Naive thymus-derived CD4-positive, alpha-beta T cell (primary cell): ENCODE results near the gene ROS1. TPM values are rescaled to one million over a fixed set of nuclear protein-coding genes. Genes with fewer than 3 reads are reported as not detected.
A peak's percentile ranks its signal among the peaks of the same experiment; 100 is the strongest.

ENCODE experiments used
- ATAC-seq: fragments of 150-1000 bp; cut with Tn5 transposase; 2 replicates; pipeline ENCODE4 v1.10.0; 2021; ENCODE audit warnings: mild to moderate bottlenecking, moderate library complexity
- CTCF ChIA-PET: fragments of 350-600 bp; sonication (Branson Sonifier 250); formaldehyde crosslinking; loops from one replicate; lab custom pipeline; 2021; ENCODE audit warnings: antibody characterized with exemption; lab: Charles Lee
- POLR2A ChIA-PET: fragments of 350-600 bp; sonication (Branson Sonifier 250); formaldehyde crosslinking; loops from one replicate; lab custom pipeline; 2021; ENCODE audit warnings: antibody characterized with exemption, inconsistent platforms; lab: Charles Lee
- DNase-seq, 9 donors: peaks; one replicate each; pipeline versions ENCODE4 v3.0.0 to v3.0.0-alpha.2; 2020 to 2022; ENCODE audit warnings: mixed read lengths in 1 of 9
- H3K27ac ChIP-seq: one replicate; pipeline ENCODE4 v1.7.0; 2013; ENCODE audit warnings: mild to moderate bottlenecking, low read depth, low read length, moderate library complexity
- H3K27me3 ChIP-seq, 2 donors: one replicate each; pipeline ENCODE4 v1.7.0; 2013; ENCODE audit warnings: low read length in 2 of 2, mild to moderate bottlenecking in 2 of 2, moderate library complexity in 2 of 2; ENCODE audit not compliant: control insufficient read depth in 2 of 2, insufficient read depth in 2 of 2
- H3K36me3 ChIP-seq, 3 experiments: 1 replicate in 2 of 3; 2 replicates in 1 of 3; pipeline ENCODE4 v1.7.0; 2013; ENCODE audit warnings: low read length in 3 of 3, mild to moderate bottlenecking in 3 of 3, moderate library complexity in 1 of 3; ENCODE audit not compliant: insufficient read depth in 3 of 3, control insufficient read depth in 2 of 3
- H3K4me1 ChIP-seq, 2 donors: one replicate each; pipeline ENCODE4 v1.7.0; 2013; ENCODE audit warnings: low read length in 2 of 2, mild to moderate bottlenecking in 2 of 2, moderate library complexity in 1 of 2; ENCODE audit not compliant: control insufficient read depth in 2 of 2, insufficient read depth in 2 of 2
- H3K4me3 ChIP-seq: 2 replicates; pipeline ENCODE4 v1.7.0; 2013; ENCODE audit warnings: mild to moderate bottlenecking, low read length
- H3K9me3 ChIP-seq, 3 experiments: 1 replicate in 2 of 3; 2 replicates in 1 of 3; pipeline ENCODE4 v1.7.0; 2013; ENCODE audit warnings: low read length in 3 of 3; ENCODE audit not compliant: control insufficient read depth in 2 of 3
- H3K27ac Mint-ChIP-seq, 9 donors: one replicate each; pipeline ENCODE4 v1.8.0; 2020 to 2022; ENCODE audit warnings: mixed read lengths in 9 of 9, mild to moderate bottlenecking in 8 of 9, moderate library complexity in 5 of 9, inconsistent platforms in 2 of 9
- H3K27me3 Mint-ChIP-seq, 5 donors: one replicate each; pipeline ENCODE4 v1.8.0; 2021 to 2022; ENCODE audit warnings: mixed read lengths in 5 of 5, mild to moderate bottlenecking in 1 of 5
- H3K36me3 Mint-ChIP-seq, 5 donors: one replicate each; pipeline ENCODE4 v1.8.0; 2020 to 2022; ENCODE audit warnings: mixed read lengths in 5 of 5, mild to moderate bottlenecking in 3 of 5, inconsistent platforms in 1 of 5
- H3K4me1 Mint-ChIP-seq, 7 donors: one replicate each; pipeline ENCODE4 v1.8.0; 2020 to 2022; ENCODE audit warnings: mixed read lengths in 7 of 7, mild to moderate bottlenecking in 3 of 7, inconsistent platforms in 1 of 7
- H3K4me3 Mint-ChIP-seq, 10 donors: one replicate each; pipeline ENCODE4 v1.8.0; 2020 to 2022; ENCODE audit warnings: mild to moderate bottlenecking in 10 of 10, mixed read lengths in 10 of 10, moderate library complexity in 6 of 10, inconsistent platforms in 2 of 10
- H3K9me3 Mint-ChIP-seq, 11 donors: one replicate each; pipeline ENCODE4 v1.8.0; 2020 to 2022; ENCODE audit warnings: mixed read lengths in 11 of 11, mild to moderate bottlenecking in 4 of 11, inconsistent platforms in 1 of 11, moderate library complexity in 1 of 11
- intact Hi-C, 2 donors: fragments of 100-400 bp; cut with micrococcal nuclease; formaldehyde crosslinking; loops; one replicate each; pipeline ENCODE4 v1.15.1; 2023
- polyA plus RNA-seq, 2 donors: library from polyadenylated mRNA; unstranded; fragments of 300-500 nt; fragmentation: Illumina TruSeq; gene quantifications; one replicate each; pipeline ENCODE4 v1.2.3, GENCODE V29; 2021
- total RNA-seq, 6 experiments: library from RNA in 5 of 6; stranded (reverse) in 5 of 6; gene quantifications; 1 replicate in 5 of 6; 2 replicates in 1 of 6; pipeline ENCODE4 v1.2.3 and lab custom pipeline; 2021 to 2026

ROS1 gene
- total and polyA plus RNA-seq, 7 experiments from 2014 or later: not detected

GRCh38 chr6:117451671-117452070, 25.9 kb upstream of the ROS1 start:
- Histone ChIP-seq H3K4me3 (no peak overlapping the region), H3K27ac (no peak overlapping the region), H3K9me3 (no peaks in the 10 kb centered on the region), H3K36me3 (no peaks in the 10 kb centered on the region), H3K27me3 (no peaks in the 10 kb centered on the region), H3K4me1 (no peaks in the 10 kb centered on the region)
- H3K4me1 Mint-ChIP-seq: peaks cover 0 to 5% (median 0%) of the 10 kb centered on the region in 7 donors
- POLR2A ChIA-PET: interaction anchor here (0.6 to 0.7 kb wide), 2 partner anchors 29 to 107 kb away, joined by 3 read pairs; no protein-coding TSS in a partner anchor
- H3K36me3 Mint-ChIP-seq: no peaks in the 10 kb centered on the region
- DNase-seq (no peak), ATAC-seq (no peak)
- CTCF ChIA-PET: interaction anchor here (0.6 to 1.5 kb wide), 5 partner anchors 14 to 1114 kb away, joined by 4 to 7 read pairs (median 4); no protein-coding TSS in a partner anchor
- peaks cover 10 to 67% (median 26%) of the 10 kb centered on the region in 5 donors for H3K27me3 Mint-ChIP-seq
- no peak overlapping the region for H3K27ac Mint-ChIP-seq
- no peak overlapping the region for H3K4me3 Mint-ChIP-seq
- intact Hi-C loops: loop anchor here in 1 of 2 donors (5.0 kb wide), 1 partner anchor 226 kb away; the partner anchor contains the start of gene NUS1
- H3K9me3 Mint-ChIP-seq: no peaks in the 10 kb centered on the region

- no peaks in the 10 kb centered on the region for H3K36me3 Mint-ChIP-seq
- intact Hi-C loops: loop anchor here (1.0 to 5.0 kb wide), 7 partner anchors 32 to 1102 kb away; partner anchors contain the start of gene NUS1 (in 1 of the 2)
- CTCF ChIA-PET: interaction anchor here (0.7 to 5.7 kb wide), 16 partner anchors 8 to 1661 kb away, joined by 3 to 63 read pairs (median 4); partner anchors contain the start of gene GOPC
- Histone ChIP-seq H3K36me3 (no peaks in the 10 kb centered on the region), H3K27me3 (peaks cover 0 to 3% of the 10 kb centered on the region in 2 donors), H3K27ac (no peak overlapping the region), H3K9me3 (no peaks in the 10 kb centered on the region), H3K4me3 (no peak overlapping the region), H3K4me1 (no peaks in the 10 kb centered on the region)
- H3K4me1 Mint-ChIP-seq: peaks cover 0 to 5% (median 0%) of the 10 kb centered on the region in 7 donors
- H3K27ac Mint-ChIP-seq: no peak overlapping the region
- peak; percentile 72 for ATAC-seq
- DNase-seq: peak; percentile 25 to 72 (median 60)
- POLR2A ChIA-PET: interaction anchor here (0.6 to 1.3 kb wide), 2 partner anchors 8 to 153 kb away, joined by 3 to 11 read pairs; partner anchors contain the start of gene GOPC
- H3K27me3 Mint-ChIP-seq: peaks cover 19 to 73% (median 42%) of the 10 kb centered on the region in 5 donors
- H3K4me3 Mint-ChIP-seq: no peak overlapping the region
- H3K9me3 Mint-ChIP-seq: no peaks in the 10 kb centered on the region
Measured at GRCh38 chr6:117449549-117450439, 24.1 kb upstream of the ROS1 start.

- H3K27ac ChIP-seq: no peak overlapping the region
- Mint-ChIP-seq H3K4me3 (no peak overlapping the region), H3K9me3 (no peaks in the 10 kb centered on the region), H3K27ac (no peak overlapping the region), H3K27me3 (peaks cover 22 to 74% (median 42%) of the 10 kb centered on the region in 5 donors), H3K4me1 (peaks cover 0 to 5% (median 0%) of the 10 kb centered on the region in 7 donors), H3K36me3 (no peaks in the 10 kb centered on the region)
- ChIA-PET POLR2A (interaction anchor here (1.3 kb wide), 1 partner anchor 153 kb away, joined by 11 read pairs; the partner anchor contains the start of gene GOPC), CTCF (interaction anchor here (0.8 to 5.7 kb wide), 7 partner anchors 10 to 184 kb away, joined by 3 to 63 read pairs (median 12); partner anchors contain the start of gene GOPC)
- H3K27me3 ChIP-seq: peaks cover 0 to 3% of the 10 kb centered on the region in 2 donors
- ATAC-seq (no peak), DNase-seq (no peak)
- intact Hi-C loops: loop anchor here (1.0 to 5.0 kb wide), 2 partner anchors 102 to 103 kb away; no protein-coding TSS in a partner anchor
- H3K4me3 ChIP-seq: no peak overlapping the region
- H3K9me3 ChIP-seq: no peaks in the 10 kb centered on the region
- no peaks in the 10 kb centered on the region for H3K4me1 ChIP-seq
- H3K36me3 ChIP-seq: no peaks in the 10 kb centered on the region
Measured at GRCh38 chr6:117448732-117449485, 23.2 kb upstream of the ROS1 start.

GRCh38 chr6:117448011-117448410, 22.3 kb upstream of the ROS1 start:
- Mint-ChIP-seq H3K4me3 (no peak overlapping the region), H3K36me3 (no peaks in the 10 kb centered on the region), H3K27me3 (peaks cover 22 to 74% (median 43%) of the 10 kb centered on the region in 5 donors), H3K4me1 (peaks cover 0 to 5% (median 0%) of the 10 kb centered on the region in 7 donors), H3K27ac (no peak overlapping the region), H3K9me3 (no peaks in the 10 kb centered on the region)
- Histone ChIP-seq H3K4me3 (no peak overlapping the region), H3K27ac (no peak overlapping the region), H3K4me1 (no peaks in the 10 kb centered on the region), H3K27me3 (peaks cover 0 to 3% of the 10 kb centered on the region in 2 donors), H3K9me3 (no peaks in the 10 kb centered on the region), H3K36me3 (no peaks in the 10 kb centered on the region)
- POLR2A ChIA-PET: no interaction called here
- intact Hi-C loops: loop anchor here in 1 of 2 donors (5.0 kb wide), 1 partner anchor 101 kb away; no protein-coding TSS in a partner anchor
- DNase-seq (no peak), ATAC-seq (no peak)
- CTCF ChIA-PET: interaction anchor here (1.0 to 5.7 kb wide), 3 partner anchors 104 to 156 kb away, joined by 5 to 63 read pairs (median 22); partner anchors contain the start of gene GOPC

- Histone ChIP-seq H3K9me3 (no peaks in the 10 kb centered on the region), H3K4me3 (no peak overlapping the region), H3K36me3 (no peaks in the 10 kb centered on the region), H3K4me1 (no peaks in the 10 kb centered on the region), H3K27ac (no peak overlapping the region), H3K27me3 (peaks cover 0 to 3% of the 10 kb centered on the region in 2 donors)
- H3K27me3 Mint-ChIP-seq: peaks cover 33 to 76% (median 53%) of the 10 kb centered on the region in 5 donors
- no peak overlapping the region for H3K27ac Mint-ChIP-seq
- no peak overlapping the region for H3K4me3 Mint-ChIP-seq
- no peaks in the 10 kb centered on the region for H3K9me3 Mint-ChIP-seq
- peaks cover 0 to 5% (median 0%) of the 10 kb centered on the region in 7 donors for H3K4me1 Mint-ChIP-seq
- ATAC-seq: no peak
- DNase-seq: no peak
- H3K36me3 Mint-ChIP-seq: no peaks in the 10 kb centered on the region
- intact Hi-C loops: loop anchor here in 1 of 2 donors (5.0 kb wide), 1 partner anchor 100 kb away; no protein-coding TSS in a partner anchor
- POLR2A ChIA-PET: no interaction called here
- CTCF ChIA-PET: interaction anchor here (1.4 to 5.7 kb wide), 2 partner anchors 110 to 157 kb away, joined by 4 to 63 read pairs; partner anchors contain the start of gene GOPC
Measured at GRCh38 chr6:117446861-117447260, 21.1 kb upstream of the ROS1 start.

- Histone ChIP-seq H3K27ac (no peak overlapping the region), H3K27me3 (peaks cover 0 to 3% of the 10 kb centered on the region in 2 donors), H3K4me3 (no peak overlapping the region), H3K4me1 (no peaks in the 10 kb centered on the region), H3K36me3 (no peaks in the 10 kb centered on the region), H3K9me3 (no peaks in the 10 kb centered on the region)
- ChIA-PET CTCF (interaction anchor here (0.7 kb wide), 1 partner anchor 12 kb away, joined by 3 read pairs; no protein-coding TSS in a partner anchor), POLR2A (no interaction called here)
- Mint-ChIP-seq H3K9me3 (peaks cover 0 to 3% (median 0%) of the 10 kb centered on the region in 11 donors), H3K36me3 (no peaks in the 10 kb centered on the region), H3K27me3 (peaks cover 41 to 68% (median 61%) of the 10 kb centered on the region in 5 donors), H3K4me3 (no peak overlapping the region), H3K4me1 (peaks cover 0 to 5% (median 0%) of the 10 kb centered on the region in 7 donors), H3K27ac (no peak overlapping the region)
- DNase-seq (no peak), ATAC-seq (no peak)
- intact Hi-C loops: no loop called here
Measured at GRCh38 chr6:117444600-117444999, 18.9 kb upstream of the ROS1 start.
